Large intestine (tissue), 3 donors: ENCODE measurements around the gene PLXNA4. TPM values are rescaled to one million over a fixed set of nuclear protein-coding genes. Genes with fewer than 3 reads are reported as not detected.
A peak's percentile ranks its signal among the peaks of the same experiment; 100 is the strongest.

Source experiments
- DNase-seq, 2 donors: peaks; one replicate each; pipeline versions ENCODE4 v3.0.0 to v3.0.0-alpha.2; 2013
- H3K27ac ChIP-seq: one replicate; pipeline ENCODE4 v1.5.1; 2013; ENCODE audit warnings: low read length
- H3K27me3 ChIP-seq: 2 replicates; pipeline ENCODE4 v1.6.1; 2013; ENCODE audit warnings: low read length; ENCODE audit not compliant: control insufficient read depth, insufficient read depth
- H3K36me3 ChIP-seq: 2 replicates; pipeline ENCODE4 v1.6.1; 2013; ENCODE audit warnings: low read length; ENCODE audit not compliant: control insufficient read depth, insufficient read depth
- H3K4me1 ChIP-seq: one replicate; pipeline ENCODE4 v1.6.1; 2013; ENCODE audit warnings: low read length; ENCODE audit not compliant: control insufficient read depth, insufficient read depth
- H3K4me3 ChIP-seq: one replicate; pipeline ENCODE4 v1.5.1; 2013; ENCODE audit warnings: low read length
- H3K9me3 ChIP-seq: one replicate; pipeline ENCODE4 v1.6.1; 2013; ENCODE audit warnings: mild to moderate bottlenecking, low read depth, low read length, moderate library complexity; ENCODE audit not compliant: control insufficient read depth
- WGBS: methylation state at CpG from one replicate; pipeline ENCODE4 v1.1.5; 2013; ENCODE audit warnings: low lambda C conversion rate; ENCODE audit not compliant: insufficient coverage; 5-methylcytosine and 5-hydroxymethylcytosine counted together
- polyA plus RNA-seq: library from polyadenylated mRNA; unstranded; fragments of 120-200 nt; gene quantifications from one replicate; pipeline ENCODE4 v1.2.1, GENCODE V29; 2013

The PLXNA4 gene
- polyA plus RNA-seq, 1 donor: 3.2 TPM

DNA sequence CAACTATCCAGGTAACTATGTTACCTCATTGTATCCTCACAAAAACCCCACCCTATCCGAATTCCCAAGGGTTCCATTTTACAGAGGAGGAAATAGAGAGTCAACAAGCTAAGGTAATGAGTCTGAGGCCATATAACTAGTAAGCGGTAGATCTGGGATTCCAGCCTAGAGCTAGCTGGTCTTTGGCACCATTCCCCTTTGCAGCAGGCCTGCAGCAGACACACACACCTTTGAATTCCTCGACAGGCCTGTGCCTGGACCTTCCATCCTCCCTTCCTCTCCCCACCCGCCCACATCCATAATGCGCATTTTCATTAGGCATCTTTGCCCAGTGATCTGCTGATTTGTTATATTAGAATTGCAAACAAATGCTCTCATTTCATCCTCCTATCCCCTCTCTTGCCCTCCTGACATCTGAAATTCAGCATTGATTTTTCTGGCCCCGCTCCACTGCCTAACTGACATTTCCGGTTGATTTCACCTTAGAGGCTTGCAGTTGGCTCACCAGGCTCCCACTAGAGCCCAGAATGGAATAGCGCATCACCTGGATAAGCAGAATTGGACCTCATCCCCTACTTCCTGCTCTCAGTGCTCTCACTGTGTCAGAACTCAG is 129.5 kb downstream of the PLXNA4 start:
- WGBS: no CpG with 5 or more reads among the region's 8 CpGs
- no peak for DNase-seq
- no peaks in the 10 kb centered on the region for H3K27me3 ChIP-seq
- H3K27ac ChIP-seq: no peak overlapping the region
- no peaks in the 10 kb centered on the region for H3K9me3 ChIP-seq
- H3K4me3 ChIP-seq: no peak overlapping the region
- peaks cover 27% of the 10 kb centered on the region for H3K4me1 ChIP-seq
- H3K36me3 ChIP-seq: no peaks in the 10 kb centered on the region

DNA sequence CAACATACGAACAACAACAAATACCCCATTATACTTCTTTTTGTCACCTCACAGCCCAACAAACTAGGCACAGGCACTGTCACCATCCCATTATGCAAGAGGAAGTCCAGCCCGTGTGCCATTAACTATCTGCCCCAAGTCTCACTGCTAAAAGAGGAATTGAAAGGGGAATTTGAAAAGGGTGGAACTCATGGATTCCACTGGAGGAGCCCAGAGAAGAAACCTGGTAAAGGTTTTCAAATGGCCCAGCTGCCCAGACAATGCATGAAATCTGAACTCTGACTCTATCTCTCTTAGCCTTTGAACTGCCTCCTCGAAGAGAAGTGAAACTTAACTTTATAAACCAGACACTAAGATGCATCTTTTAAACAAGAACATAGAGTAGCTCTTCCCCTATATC is 130.0 kb downstream of the PLXNA4 start:
- H3K9me3 ChIP-seq: no peaks in the 10 kb centered on the region
- no peak overlapping the region for H3K27ac ChIP-seq
- H3K4me1 ChIP-seq: peaks cover 23% of the 10 kb centered on the region
- no peaks in the 10 kb centered on the region for H3K27me3 ChIP-seq
- H3K36me3 ChIP-seq: no peaks in the 10 kb centered on the region
- WGBS: 40% methylated on average over 1 of the region's 3 CpGs
- no peak overlapping the region for H3K4me3 ChIP-seq
- DNase-seq: no peak

DNA sequence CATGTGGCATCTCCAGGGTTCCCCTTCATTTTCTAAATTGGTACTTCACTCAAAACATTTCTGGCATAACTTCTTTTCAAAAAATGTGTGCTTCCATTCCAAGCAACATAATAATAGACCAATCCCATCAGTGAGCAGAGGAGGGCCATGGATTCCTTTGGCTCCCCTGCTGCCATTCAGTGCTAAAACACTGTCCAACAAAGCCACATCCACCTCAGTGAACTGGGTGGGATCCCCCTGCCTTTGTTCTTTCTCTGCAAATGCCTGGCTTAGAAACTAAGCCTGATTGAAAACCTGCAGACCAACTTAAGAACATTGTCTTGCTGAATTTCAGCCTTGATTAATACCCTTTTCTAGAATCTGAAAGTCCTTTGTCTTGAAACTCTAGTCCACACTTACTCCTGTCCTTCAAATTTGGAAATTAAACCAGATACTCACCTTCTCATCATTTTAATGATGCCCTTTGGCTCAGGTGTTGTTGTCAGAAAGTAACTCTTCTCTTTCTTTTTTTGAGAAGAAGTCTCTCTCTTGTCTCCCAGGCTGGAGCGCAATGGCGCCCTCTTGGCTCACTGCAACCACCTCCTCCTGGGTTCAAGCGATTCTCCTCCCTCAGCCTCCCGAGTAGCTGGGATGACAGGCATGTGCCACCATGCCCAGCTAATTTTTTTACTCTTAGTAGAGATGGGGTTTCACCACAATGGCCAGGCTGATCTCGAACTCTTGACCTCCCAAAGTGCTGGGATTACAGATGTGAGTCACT is 132.3 kb downstream of the PLXNA4 start:
- WGBS: no CpG with 5 or more reads among the region's 5 CpGs
- no peak for DNase-seq

DNA sequence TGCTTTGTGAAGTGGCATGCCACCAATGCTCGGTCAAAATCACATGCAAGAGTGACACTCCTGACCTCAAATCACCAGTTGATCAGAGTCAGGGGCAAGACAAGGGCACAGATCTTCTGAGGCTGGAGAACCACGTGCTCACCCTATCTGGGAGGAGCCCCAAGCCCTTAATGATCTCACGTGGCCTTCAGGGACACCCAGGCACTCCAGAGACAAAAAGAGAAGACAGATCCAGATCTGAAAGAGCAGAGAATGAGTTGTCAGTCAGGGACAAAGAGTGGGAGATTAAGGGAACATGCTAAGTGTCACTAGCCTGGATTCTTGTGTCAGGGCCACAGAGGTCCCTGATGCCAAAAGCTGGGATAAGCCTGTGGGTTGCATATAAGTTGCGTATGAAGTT is 134.3 kb downstream of the PLXNA4 start:
- Histone ChIP-seq H3K4me1 (no peaks in the 10 kb centered on the region), H3K27me3 (no peaks in the 10 kb centered on the region), H3K9me3 (no peaks in the 10 kb centered on the region), H3K4me3 (no peak overlapping the region), H3K36me3 (no peaks in the 10 kb centered on the region), H3K27ac (no peak overlapping the region)
- no CpG with 5 or more reads among the region's 4 CpGs for WGBS
- peak in 1 of 2 donors; percentile 51 for DNase-seq

More for the DNA sequence above, 132.3 kb downstream of the PLXNA4 start:
- Histone ChIP-seq H3K36me3 (no peaks in the 10 kb centered on the region), H3K4me3 (no peak overlapping the region), H3K9me3 (no peaks in the 10 kb centered on the region), H3K27me3 (no peaks in the 10 kb centered on the region), H3K4me1 (peaks cover under 1% of the 10 kb centered on the region), H3K27ac (no peak overlapping the region)

DNA sequence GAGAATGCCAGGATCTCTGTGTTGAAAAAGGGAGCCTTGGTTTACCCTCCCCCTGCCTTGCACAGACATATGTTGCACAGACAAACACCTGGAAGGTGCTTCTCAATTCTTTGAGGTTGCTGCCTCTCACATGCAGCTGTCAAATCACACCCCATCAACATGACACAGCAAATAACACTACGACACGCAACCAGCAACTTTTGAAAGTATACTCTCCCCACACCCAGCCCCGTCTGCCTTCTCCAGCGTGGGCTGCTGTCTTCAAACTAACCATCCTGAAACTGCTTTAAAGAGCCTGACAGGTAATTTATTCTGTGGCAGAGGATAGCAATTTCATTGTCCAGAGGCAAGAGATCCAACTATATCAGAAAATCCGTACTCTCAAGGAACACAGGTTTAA is 136.1 kb downstream of the PLXNA4 start:
- Histone ChIP-seq H3K36me3 (no peaks in the 10 kb centered on the region), H3K4me3 (no peak overlapping the region), H3K27me3 (no peaks in the 10 kb centered on the region), H3K9me3 (no peaks in the 10 kb centered on the region), H3K27ac (no peak overlapping the region), H3K4me1 (no peaks in the 10 kb centered on the region)
- no CpG with 5 or more reads among the region's 5 CpGs for WGBS
- no peak for DNase-seq

DNA sequence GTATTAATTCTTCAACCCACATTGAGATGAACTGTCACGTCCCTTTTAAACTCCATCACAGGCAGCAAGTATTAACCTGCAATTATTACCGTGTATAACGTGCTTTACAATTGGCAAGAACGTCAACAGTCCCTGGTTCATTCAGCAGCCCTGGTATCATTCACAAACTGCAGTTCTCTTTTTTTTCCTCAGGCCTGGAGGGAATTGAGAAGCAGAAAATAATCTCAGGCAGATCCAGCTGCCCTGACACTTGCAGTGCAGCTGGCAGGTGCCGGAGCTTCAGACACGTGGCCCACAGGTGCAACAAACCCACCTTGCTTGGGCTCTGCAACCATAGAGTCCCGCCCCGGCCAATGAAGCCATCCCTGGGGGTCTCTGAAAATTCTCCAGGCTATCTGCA is 137.3 kb downstream of the PLXNA4 start:
- no peaks in the 10 kb centered on the region for H3K36me3 ChIP-seq
- no CpG with 5 or more reads among the region's 8 CpGs for WGBS

DNA sequence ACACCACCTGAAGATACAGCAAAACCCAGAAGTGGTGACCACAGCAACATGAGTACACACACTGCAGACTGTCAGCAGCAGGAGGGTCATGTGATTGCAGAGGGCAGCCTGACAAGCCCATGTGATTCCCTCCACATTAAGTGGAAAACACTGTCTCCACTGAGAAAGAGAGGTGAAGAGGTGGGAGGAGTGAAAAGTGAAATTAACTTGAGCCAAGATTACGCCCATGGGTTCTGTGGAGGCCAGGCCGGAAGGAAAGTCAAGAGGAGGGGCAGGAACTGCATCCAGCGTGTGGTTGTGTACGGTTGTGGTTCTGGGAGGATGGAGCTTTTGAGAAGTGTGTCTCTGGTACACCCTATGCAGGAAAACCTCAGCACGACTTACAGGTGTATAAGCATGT is 138.5 kb downstream of the PLXNA4 start:
- no peaks in the 10 kb centered on the region for H3K36me3 ChIP-seq
- no peak overlapping the region for H3K4me3 ChIP-seq
- peaks cover 3% of the 10 kb centered on the region for H3K27me3 ChIP-seq
- H3K27ac ChIP-seq: no peak overlapping the region
- H3K4me1 ChIP-seq: no peaks in the 10 kb centered on the region
- H3K9me3 ChIP-seq: no peaks in the 10 kb centered on the region
- DNase-seq: peak in 1 of 2 donors; percentile 82
- WGBS: no CpG with 5 or more reads among the region's 5 CpGs

More for the DNA sequence above, 137.3 kb downstream of the PLXNA4 start:
- Histone ChIP-seq H3K27ac (no peak overlapping the region), H3K9me3 (no peaks in the 10 kb centered on the region), H3K27me3 (peaks cover 3% of the 10 kb centered on the region), H3K4me1 (no peaks in the 10 kb centered on the region), H3K4me3 (no peak overlapping the region)
- no peak for DNase-seq

DNA sequence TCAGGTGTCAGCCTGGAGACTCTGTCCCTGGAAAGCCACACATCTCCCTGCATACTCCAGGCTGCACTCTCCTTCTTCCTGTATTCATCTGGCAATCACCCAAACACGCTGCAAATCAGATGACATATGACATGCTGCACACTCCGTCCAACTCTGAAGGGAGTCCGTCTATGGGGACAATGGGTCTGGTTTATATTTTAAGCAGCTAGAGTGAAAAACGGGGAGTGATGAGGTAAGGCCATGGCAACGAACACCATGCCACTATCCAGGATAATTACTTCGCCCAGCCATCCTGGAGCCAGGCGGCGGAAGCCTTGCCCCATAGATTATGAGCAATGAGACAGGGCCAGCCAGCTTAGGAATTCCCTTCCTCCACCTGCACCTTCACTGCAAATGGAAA is 140.1 kb downstream of the PLXNA4 start:
- WGBS: no CpG with 5 or more reads among the region's 8 CpGs
- Histone ChIP-seq H3K27ac (no peak overlapping the region), H3K9me3 (no peaks in the 10 kb centered on the region), H3K36me3 (no peaks in the 10 kb centered on the region), H3K4me1 (peaks cover 1% of the 10 kb centered on the region), H3K4me3 (no peak overlapping the region), H3K27me3 (peaks cover 3% of the 10 kb centered on the region)
- DNase-seq: no peak

GRCh38 chr7:132435016-132435990 is 141.0 kb downstream of the PLXNA4 start:
- peaks cover 7% of the 10 kb centered on the region for H3K4me1 ChIP-seq
- no peaks in the 10 kb centered on the region for H3K9me3 ChIP-seq
- no CpG with 5 or more reads among the region's 18 CpGs for WGBS
- no peak for DNase-seq
- no peak overlapping the region for H3K4me3 ChIP-seq
- H3K36me3 ChIP-seq: no peaks in the 10 kb centered on the region
- H3K27ac ChIP-seq: no peak overlapping the region
- peaks cover 3% of the 10 kb centered on the region for H3K27me3 ChIP-seq

- Histone ChIP-seq H3K9me3 (no peaks in the 10 kb centered on the region), H3K4me1 (peaks cover 15% of the 10 kb centered on the region), H3K27ac (no peak overlapping the region), H3K27me3 (peaks cover 3% of the 10 kb centered on the region), H3K36me3 (no peaks in the 10 kb centered on the region), H3K4me3 (no peak overlapping the region)
- DNase-seq: no peak
- 95% methylated on average over 4 of the region's 7 CpGs for WGBS
Measured at GRCh38 chr7:132434041-132434440, 142.2 kb downstream of the PLXNA4 start.
